ENCODE results near the gene PSMB5.
A peak's percentile ranks its signal among the peaks of the same experiment; 100 is the strongest.

PSMB5 gene

GRCh38 chr14:23058654-23059504 is 24.2 kb upstream of the PSMB5 start:
- TF ChIP-seq CTCF (IDR thresholded peaks at IDR 0.05): no peak
- no peak overlapping the region for H3K27ac ChIP-seq
- DNase-seq (ENCODE audit: low spot score): no peak
- no peak overlapping the region for H3K4me3 ChIP-seq

- Histone ChIP-seq H3K4me3 (peak overlapping the region; percentile 82), H3K27ac (peak overlapping the region; percentile 33 to 85)
- DNase-seq (ENCODE audit: low spot score): peak; percentile 86
- TF ChIP-seq CTCF (IDR thresholded peaks at IDR 0.05): peak; percentile 96
Measured at GRCh38 chr14:23057757-23058653, 23.3 kb upstream of the PSMB5 start.

GRCh38 chr14:23056956-23057756 is 22.5 kb upstream of the PSMB5 start, which contains the start of gene CDH24:
TSS of gene CDH24 (minus strand) at chr14:23057520. CDS start at chr14:23055733, 1,787 bp downstream.
- Histone ChIP-seq H3K27ac (peak within 1 kb of the TSS; percentile 33 to 85), H3K4me3 (peak within 1 kb of the TSS; percentile 82)
- DNase-seq (ENCODE audit: low spot score): no peak
- no peak for TF ChIP-seq CTCF (IDR thresholded peaks at IDR 0.05)

GRCh38 chr14:23056145-23056955 is 21.6 kb upstream of the PSMB5 start:
- peak; percentile 25 for TF ChIP-seq CTCF (IDR thresholded peaks at IDR 0.05)
- no peak overlapping the region for H3K27ac ChIP-seq
- peak overlapping the region; percentile 82 for H3K4me3 ChIP-seq
- DNase-seq (ENCODE audit: low spot score): no peak

GRCh38 chr14:23055621-23056144 is 21.0 kb upstream of the PSMB5 start:
- Histone ChIP-seq H3K27ac (no peak overlapping the region), H3K4me3 (no peak overlapping the region)
- TF ChIP-seq CTCF (IDR thresholded peaks at IDR 0.05): no peak
- DNase-seq (ENCODE audit: low spot score): no peak

GRCh38 chr14:23055147-23055550 is 20.4 kb upstream of the PSMB5 start:
- Histone ChIP-seq H3K27ac (no peak overlapping the region), H3K4me3 (no peak overlapping the region)
- no peak for TF ChIP-seq CTCF (IDR thresholded peaks at IDR 0.05)
- no peak for DNase-seq (ENCODE audit: low spot score)

Measured in coronary artery (tissue), 2 donors.